Activated CD4-positive, CD25-positive, alpha-beta regulatory T cell treated with anti-CD3 and anti-CD28 coated beads, Interleukin-2, amount 50 U/mL, for 72 hours (primary cell): ENCODE measurements around the gene CDYL2.
"Not testable (repeated sequence)": the region's sequence is repeated elsewhere in the genome, so short reads cannot be mapped to it uniquely, and the experiment has no call there.

Experiments
- DNase-seq: peaks from one replicate; pipeline ENCODE4 v3.0.0; 2021

CDYL2 gene

DNA sequence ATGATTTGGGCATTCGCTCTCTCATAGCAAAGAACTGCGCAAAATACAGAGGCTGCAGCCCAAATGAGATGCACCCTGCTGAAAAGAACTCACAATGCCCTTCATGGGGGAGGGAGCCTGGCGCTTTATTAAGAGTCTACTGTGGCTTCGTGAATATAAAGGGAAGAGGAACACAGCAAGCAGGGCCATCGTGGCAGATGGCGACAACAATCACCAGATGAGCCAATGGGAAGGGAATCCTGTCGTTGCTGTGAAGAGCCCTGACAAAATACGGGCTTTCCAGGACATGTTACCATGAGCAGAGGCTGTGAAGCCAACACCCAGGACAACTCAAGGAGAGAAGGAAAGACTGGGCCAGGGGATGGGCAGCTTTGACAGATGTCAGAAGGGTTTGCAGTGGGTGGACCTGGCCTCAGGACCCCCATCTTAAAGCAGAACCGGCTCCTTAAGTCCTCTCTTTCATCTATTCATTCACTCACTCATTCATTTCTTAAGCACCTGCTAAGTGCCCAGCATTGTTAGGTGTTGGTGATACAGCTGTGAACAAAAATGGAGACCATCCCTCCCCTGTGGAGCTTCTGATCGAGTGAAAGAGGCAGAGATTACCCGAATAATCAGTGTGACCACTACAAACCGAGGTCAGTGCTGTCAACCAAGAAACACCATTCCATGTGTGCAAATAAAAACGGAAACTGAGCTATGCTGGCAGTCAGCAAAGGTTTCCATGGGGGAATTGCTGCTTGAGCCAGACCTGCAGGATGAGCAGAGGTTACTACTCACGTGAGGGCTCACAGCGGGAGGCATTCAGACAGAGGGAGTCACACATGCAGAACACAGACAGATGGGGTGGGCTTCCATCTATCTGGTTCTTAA, 137.8 kb downstream of the CDYL2 start:
- no peak for DNase-seq

DNA sequence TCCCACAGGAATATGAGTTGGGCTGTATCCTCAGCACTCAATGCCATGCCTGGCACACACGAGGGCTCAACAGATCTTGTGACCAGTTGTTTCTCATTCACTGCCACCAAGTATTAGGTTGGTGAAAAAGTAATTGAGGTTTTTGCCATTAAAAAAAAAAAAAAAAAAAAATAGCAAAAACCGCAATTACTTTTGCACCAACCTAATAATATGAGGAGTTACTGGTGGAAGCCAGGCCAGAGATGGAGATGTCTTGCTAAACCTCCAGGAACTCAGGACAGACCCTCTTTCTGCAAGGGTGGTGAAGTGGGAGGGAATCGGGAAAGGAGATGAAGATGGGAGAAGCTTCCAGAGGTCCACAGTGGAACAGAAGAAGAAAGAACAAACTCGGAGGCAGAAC, 139.0 kb downstream of the CDYL2 start:
- DNase-seq, result no peak

DNA sequence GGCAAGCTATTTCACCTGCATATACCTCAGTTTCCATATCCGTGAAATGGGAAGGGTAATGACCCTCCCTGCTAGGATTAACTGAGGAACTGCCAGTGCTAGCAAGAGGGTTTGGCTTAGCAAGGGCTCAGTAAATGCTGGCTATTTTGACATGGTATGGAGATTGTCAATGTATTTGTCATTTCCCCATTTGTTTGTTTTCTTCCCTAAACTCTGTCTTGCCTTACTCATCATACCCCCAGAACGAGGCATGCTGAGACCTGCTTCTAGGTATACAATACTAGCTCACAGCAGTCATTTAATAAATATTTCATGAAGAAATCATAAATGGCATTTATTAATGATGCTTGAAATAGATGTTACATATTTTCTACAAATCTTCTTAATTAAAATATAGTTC, 139.6 kb downstream of the CDYL2 start:
- no peak for DNase-seq

- DNase-seq, result no peak
Observed at GRCh38 chr16:80664226-80664625, 140.2 kb downstream of the CDYL2 start.

GRCh38 chr16:80663078-80663477, 141.3 kb downstream of the CDYL2 start:
- no peak for DNase-seq

DNA sequence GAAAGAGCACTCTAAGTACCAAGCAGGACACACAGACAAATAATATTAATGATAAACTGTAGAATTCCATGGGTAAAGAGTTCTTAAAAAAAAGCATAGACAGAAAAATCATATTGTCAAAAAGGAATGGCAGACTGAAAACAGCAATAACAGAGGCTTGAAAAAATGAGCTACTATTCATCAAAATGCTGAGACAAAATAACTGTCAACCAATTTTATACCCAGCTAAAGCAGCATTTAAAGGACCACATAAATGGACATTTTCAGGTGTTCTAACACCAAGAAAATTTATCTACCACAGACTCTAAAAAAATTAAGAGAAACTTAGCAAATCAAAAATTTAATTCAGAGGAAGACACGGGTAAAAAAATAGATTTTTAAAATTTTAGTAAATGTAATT, 144.5 kb downstream of the CDYL2 start:
- no peak for DNase-seq

DNA sequence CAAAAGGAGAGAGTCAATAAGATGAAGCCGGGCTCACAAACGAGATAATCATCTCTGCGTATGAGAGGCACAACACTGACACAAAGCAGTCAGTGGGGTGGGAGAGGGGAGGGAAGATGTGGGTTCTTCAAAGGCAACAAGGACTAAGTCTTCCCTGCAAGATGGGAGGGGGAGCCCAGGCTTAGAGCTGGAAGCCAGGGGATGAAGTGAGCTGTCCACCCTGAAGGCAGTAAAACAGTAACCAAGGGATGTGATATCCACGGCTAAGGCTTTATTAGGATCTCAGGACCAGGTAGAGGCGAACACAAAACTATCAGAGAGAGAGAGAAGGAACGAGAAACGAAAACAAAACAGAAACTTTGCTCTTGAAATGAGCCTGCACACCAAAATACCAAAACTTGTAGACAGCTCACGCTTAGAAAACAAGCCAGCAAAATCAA, 147.7 kb downstream of the CDYL2 start:
- DNase-seq, result peak; percentile 37

DNA sequence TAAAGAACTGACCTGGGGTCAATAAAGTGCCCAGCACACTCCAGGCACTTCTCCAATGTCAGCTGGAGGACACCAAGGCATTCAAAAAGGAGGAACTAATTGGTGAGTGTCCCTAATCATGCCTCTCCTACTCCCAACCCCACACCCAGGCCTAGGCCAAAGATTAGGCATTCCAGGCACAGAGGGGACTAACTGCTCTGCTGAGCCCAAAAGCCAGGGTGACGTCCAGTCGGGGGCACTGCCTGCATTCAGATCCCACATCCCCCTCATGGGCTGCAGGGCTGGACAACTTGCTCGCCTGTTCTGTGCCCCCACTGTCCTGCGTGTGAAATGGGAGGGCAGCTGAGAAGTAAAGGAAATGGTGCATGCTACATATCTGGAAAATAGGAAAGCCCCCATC, 148.2 kb downstream of the CDYL2 start:
- no peak for DNase-seq

- no peak for DNase-seq
Observed at GRCh38 chr16:80655751-80656150, 148.6 kb downstream of the CDYL2 start.

DNA sequence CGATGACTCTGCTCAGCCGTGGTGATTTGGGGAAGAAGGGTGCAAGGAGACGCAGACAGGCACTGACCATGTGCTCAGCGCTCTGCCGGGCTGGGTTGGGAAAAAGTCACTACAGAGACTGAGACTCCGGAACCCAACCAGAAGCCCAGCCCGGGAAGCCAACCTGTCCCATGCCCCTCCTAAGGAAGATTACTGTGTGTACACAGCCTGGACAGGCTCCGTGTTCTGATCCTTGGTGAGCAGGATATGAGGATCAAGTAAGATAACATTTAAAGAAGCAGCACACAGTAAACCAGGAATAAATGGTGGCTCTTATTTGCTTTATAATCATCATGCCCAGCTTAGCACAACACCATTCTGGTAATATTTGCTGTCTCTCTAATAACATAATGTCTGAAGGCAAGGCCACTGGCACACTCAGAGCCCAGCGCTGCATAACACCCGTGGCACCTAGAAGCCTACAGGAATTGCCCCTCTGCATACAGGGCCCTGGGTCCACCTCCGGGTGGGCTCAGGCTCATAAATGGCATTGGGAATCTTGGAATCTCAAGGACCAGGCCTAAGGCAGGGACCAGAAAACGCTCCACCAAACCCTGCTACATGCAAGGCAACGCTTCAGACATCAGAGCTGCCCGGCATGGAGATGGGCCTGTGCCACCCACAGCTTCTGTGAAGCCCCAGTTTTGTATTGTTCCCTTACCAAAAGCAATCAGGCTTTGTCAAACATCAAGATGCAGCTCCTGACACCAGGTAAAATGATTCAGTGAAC, 150.1 kb downstream of the CDYL2 start:
- DNase-seq, result no peak

DNA sequence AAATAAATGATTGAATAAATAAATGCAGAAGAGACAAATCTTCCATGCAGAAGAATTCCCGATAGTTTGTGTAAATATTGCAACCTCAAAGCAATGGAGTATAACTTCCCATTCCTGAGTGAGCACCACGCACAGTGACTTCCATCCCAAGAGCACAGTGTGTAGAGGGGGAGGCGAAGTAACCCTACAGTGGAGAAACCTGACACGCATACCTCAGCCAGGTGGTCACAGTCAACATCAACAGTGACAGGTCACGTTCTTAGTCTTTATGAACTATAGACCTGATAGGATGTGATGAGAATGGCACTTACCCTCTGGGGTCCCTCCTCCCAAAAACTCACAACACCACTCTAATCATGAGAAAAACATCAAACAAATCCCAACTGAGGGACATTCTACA, 152.0 kb downstream of the CDYL2 start:
- no peak for DNase-seq

DNA sequence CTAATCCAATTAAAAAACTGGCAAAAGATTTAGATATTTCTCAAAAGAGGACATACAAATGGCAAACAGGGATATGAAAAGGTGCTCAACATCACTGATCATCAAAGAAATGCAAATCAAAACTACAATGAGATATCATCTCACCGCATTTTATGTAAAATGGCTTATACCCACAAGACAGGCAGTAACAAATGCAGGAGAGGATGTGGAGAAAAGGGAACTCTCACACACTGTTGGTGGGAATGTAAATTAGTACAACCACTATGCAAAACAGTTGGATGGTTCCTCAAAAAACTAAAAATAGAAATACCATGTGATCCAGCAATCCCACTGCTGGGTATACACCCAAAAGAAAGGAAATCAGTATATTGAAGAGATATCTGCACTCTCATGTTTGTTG, 154.1 kb downstream of the CDYL2 start:
- not testable (repeated sequence) for DNase-seq

DNA sequence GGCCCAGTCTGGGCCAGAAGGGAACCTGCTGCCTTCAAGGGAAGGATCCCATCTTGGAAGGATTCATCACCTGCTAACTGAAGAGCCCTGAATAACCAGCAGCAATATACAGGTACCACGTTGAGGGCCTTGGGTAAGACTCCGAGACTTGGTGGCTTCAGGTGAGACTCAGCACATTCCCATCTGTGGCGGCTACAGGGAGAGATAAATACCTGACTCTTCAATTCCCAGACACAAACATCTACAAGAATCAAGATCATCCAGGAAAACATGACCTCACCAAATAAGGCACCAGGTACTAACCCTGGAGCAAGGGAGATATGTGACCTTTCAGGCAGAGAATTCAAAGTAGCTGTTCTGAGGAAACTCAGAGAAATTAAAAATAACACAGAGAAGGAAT, 164.1 kb downstream of the CDYL2 start:
- DNase-seq, result no peak

- no peak for DNase-seq
Observed at GRCh38 chr16:80639636-80640035, 164.8 kb downstream of the CDYL2 start.

DNA sequence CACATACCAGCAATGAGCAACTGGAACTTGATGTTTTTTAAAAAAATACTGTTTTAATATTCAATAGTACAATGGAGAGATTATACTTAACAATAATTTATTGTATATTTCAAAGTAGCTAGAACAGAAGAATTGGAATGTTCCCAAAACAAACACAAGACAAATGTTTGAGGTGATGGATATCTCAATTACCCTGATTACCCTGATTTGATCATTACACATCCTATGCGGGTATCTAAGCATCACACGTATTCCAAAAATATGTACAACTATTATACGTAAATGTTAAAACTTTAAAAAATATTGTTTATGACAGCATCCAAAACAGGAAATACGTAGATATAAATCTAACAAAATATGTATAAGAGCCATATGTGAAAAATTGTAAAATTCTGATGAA, 166.8 kb downstream of the CDYL2 start:
- DNase-seq, result no peak

- no peak for DNase-seq
Observed at GRCh38 chr16:80631581-80631980, 172.8 kb downstream of the CDYL2 start.

- no peak for DNase-seq
Observed at GRCh38 chr16:80628254-80628653, 176.1 kb downstream of the CDYL2 start.

DNA sequence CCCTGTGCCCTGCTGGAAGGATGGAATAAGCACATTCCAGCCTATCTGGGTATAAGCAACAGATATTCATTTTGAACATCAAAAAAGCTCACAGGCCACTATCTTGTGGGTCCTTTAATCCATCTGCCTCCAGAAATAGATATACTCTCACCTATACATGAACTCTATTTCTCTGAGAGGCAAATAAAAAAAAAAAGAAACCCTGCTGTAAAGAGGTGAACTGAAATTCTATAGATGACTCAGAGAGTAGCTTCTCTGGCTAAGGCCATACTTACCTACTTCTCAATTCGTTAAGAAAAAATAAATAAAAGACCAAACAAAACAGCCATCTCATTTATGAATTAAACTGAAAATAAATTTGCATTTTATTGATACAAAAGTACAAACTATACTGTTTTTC, 177.3 kb downstream of the CDYL2 start:
- DNase-seq, result no peak

DNA sequence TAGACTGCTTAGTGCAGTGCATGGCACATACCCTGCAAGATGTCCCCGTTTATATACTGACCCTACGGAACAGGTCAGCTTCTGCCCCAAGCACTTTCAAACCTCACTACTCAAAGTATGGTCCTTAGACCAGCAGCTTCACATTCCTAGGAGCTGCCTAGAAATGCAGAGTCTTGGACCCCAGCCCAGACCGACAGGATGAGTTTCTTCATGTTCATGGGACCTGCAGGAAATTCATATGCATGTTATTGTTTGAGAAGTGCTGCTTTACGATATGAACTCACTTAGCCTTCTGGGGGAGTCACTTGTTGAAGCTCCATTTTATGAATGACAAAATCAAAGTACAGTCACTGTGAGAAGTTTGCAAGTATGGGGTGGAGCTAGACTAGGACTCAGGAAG, 181.0 kb downstream of the CDYL2 start:
- DNase-seq, result no peak

- no peak for DNase-seq
Observed at GRCh38 chr16:80622007-80622406, 182.4 kb downstream of the CDYL2 start.

DNA sequence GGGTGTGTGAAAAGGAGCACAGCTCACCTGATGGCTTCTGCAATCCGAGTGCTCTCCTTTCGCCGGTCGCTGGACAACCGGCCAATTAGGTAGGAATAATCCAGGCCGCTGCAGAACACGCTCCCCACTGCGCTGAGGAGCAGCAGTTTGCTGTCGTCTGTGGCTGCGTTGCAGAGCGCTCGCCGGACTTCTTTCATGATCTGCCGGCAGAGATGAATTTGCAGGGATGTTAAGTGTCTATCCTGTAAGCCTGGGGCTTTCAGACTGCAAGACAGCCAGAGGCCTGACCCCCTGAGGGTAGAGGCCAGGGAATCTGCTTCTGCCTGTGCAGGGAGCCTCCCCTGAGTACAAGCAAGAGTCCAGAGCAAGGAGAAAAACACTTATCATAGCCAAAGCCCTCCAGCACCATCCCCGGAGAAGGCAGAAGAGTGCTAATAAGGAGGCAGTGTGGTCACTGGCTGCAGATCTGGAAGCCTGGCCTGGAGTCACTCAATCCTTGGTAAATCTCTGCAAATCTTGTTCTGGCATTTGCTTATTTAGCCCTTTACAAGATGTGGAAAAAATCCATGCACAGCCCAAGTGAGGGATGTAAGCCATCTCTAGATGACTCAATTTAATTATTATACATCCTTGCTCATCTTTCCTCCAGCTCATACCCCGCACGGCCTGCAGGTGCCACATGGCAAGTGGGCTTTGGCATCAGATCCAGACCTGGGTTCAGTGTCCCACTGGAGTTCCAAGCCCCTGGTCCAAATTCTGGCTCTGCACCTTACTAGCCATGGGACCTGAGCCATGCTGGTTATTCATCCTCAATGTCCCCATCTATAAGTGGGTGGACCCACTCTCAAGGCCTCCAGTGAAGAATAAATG, 183.4 kb downstream of the CDYL2 start:
- no peak for DNase-seq

GRCh38 chr16:80619824-80620223, 184.6 kb downstream of the CDYL2 start:
- DNase-seq, result no peak
